Measurements from ENCODE around the gene SLC35F3.

- TF ChIP-seq EZH2 (IDR thresholded peaks at IDR 0.05; ENCODE audit: borderline replicate concordance, insufficient read depth, low read length, poor library complexity, severe bottlenecking): no peak
- peak; percentile 42 for TF ChIP-seq CTCF (IDR thresholded peaks at IDR 0.05; ENCODE audit: poor library complexity, severe bottlenecking)
- no peak for TF ChIP-seq TAF1 (IDR thresholded peaks at IDR 0.05; ENCODE audit: low read depth)
- TF ChIP-seq RAD21 (conservative IDR thresholded peaks at IDR 0.05): no peak
- no peak for TF ChIP-seq SMC3 (conservative IDR thresholded peaks at IDR 0.05; ENCODE audit: poor library complexity)
- no peak for TF ChIP-seq EP300 (conservative IDR thresholded peaks at IDR 0.05; ENCODE audit: poor library complexity, severe bottlenecking)
- no peak for TF ChIP-seq POLR2AphosphoS5 (IDR thresholded peaks at IDR 0.05)
Measured at GRCh38 chr1:234326497-234327366, 422.3 kb downstream of the SLC35F3 start.
